ENCODE results near the gene MKI67.

GRCh38 chr10:128110339-128110738 is 15.9 kb downstream of the MKI67 start:
- TF ChIP-seq ZNF384 (IDR thresholded peaks at IDR 0.05; ENCODE audit: borderline replicate concordance, low read depth, low read length) (no peak), ELK1 (IDR thresholded peaks at IDR 0.05; ENCODE audit: low read depth, low read length) (no peak), CTCF (IDR thresholded peaks at IDR 0.05 in 2 of 3, conservative IDR thresholded peaks at IDR 0.05 in 1 of 3; ENCODE audit: control insufficient read depth in 2 of 3, extremely low read depth in 1 of 3, insufficient read depth in 1 of 3, low read depth in 3 of 3, low read length in 3 of 3) (no peak), YY1 (IDR thresholded peaks at IDR 0.05; ENCODE audit: low read depth, low read length) (no peak), ZBED1 (IDR thresholded peaks at IDR 0.05; ENCODE audit: borderline replicate concordance) (no peak), POLR2AphosphoS5 (IDR thresholded peaks at IDR 0.05; ENCODE audit: low read length) (no peak), SIN3A (IDR thresholded peaks at IDR 0.05; ENCODE audit: low read depth, low read length) (no peak)
